Thymus (tissue), 11 donors: Measurements from ENCODE around the gene NEURL2. TPM values are rescaled to one million over a fixed set of nuclear protein-coding genes. Genes with fewer than 3 reads are reported as not detected.

Source experiments
- DNase-seq, 9 donors: peaks; one replicate each; pipeline ENCODE4 v3.0.0-alpha.2; 2013; ENCODE audit warnings: low spot score in 9 of 9, low read depth in 6 of 9, missing footprints in 1 of 9
- H3K27ac ChIP-seq, 2 donors: one replicate each; pipeline ENCODE4 v1.5.1; 2013; ENCODE audit warnings: control low read depth in 1 of 2, low read depth in 1 of 2, low read length in 1 of 2, mild to moderate bottlenecking in 1 of 2, moderate library complexity in 1 of 2
- H3K27me3 ChIP-seq, 2 donors: one replicate each; pipeline ENCODE4 v1.5.1; 2013; ENCODE audit warnings: low read length in 1 of 2; ENCODE audit not compliant: control insufficient read depth in 2 of 2, insufficient read depth in 1 of 2
- H3K36me3 ChIP-seq, 2 donors: one replicate each; pipeline ENCODE4 v1.5.1; 2013; ENCODE audit warnings: low read length in 1 of 2, mild to moderate bottlenecking in 1 of 2, moderate library complexity in 1 of 2; ENCODE audit not compliant: control insufficient read depth in 2 of 2, insufficient read depth in 2 of 2
- H3K4me1 ChIP-seq, 2 donors: one replicate each; pipeline ENCODE4 v1.5.1; 2013; ENCODE audit warnings: low read length in 2 of 2; ENCODE audit not compliant: control insufficient read depth in 2 of 2, insufficient read depth in 2 of 2
- H3K4me3 ChIP-seq, 2 donors: one replicate each; pipeline ENCODE4 v1.5.1; 2013; ENCODE audit warnings: low read length in 2 of 2, control low read depth in 1 of 2, mild to moderate bottlenecking in 1 of 2
- H3K9me3 ChIP-seq, 2 donors: one replicate each; pipeline ENCODE4 v1.5.1; 2013; ENCODE audit warnings: low read length in 1 of 2, mild to moderate bottlenecking in 1 of 2; ENCODE audit not compliant: control insufficient read depth in 2 of 2, insufficient read depth in 1 of 2
- WGBS: extraction: QIAGEN DNeasy Blood & Tissue Kit; methylation state at CpG from one replicate; pipeline ENCODE4 v1.1.7; 2013; 5-methylcytosine and 5-hydroxymethylcytosine counted together
- polyA plus RNA-seq: library from polyadenylated mRNA; stranded (reverse); fragments of 200-250 nt; gene quantifications from one replicate; pipeline ENCODE4 v1.2.3, GENCODE V29; 2013
- total RNA-seq: library from RNA; stranded (reverse); fragments of 120-200 nt; gene quantifications from one replicate; pipeline ENCODE4 v1.2.4, GENCODE V29; 2013
- donor health status: healthy.

NEURL2 gene
- total and polyA plus RNA-seq, 2 donors: 8.1 to 51.4 TPM

DNA sequence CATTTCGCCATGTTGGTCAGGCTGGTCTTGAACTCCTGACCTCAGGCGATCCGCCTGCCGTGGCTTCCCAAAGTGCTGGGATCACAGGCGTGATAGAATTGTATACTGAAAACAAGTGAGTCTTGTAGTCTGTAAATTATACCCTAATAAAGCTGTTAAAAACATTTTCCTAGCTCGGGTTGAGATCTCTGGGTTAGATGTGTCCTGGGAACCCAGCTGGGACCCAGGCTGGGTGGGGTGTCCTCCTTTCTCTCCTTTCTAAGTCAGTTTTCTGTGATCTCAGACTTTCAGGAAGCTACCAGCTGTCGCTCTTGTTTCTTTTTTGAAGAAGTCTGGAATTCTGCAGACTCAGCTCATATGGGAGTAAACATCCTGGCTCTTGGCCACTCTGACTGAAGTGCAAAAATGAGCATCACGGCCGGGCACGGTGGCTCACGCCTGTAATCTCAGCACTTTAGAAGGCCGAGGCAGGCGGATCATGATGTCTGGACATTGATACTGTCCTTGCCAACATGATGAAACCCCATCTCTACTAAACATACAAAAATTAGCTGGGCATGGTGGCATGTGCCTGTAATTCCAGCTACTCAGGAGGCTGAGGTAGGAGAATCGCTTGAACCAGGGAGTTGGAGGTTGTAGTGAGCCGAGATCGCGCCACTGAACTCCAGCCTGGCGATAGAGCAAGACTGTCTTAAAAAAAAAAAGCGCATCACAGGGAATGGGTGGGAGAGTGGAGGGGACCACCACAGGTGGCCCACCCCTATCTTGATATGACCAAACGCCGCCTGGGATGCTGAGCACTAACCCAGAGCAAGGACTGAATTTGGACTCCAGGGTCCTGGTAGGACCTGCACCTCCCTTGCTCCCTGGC, 33.6 kb upstream of the NEURL2 start:
- DNase-seq: no peak
- peak overlapping the region; percentile 52 to 60 for H3K27ac ChIP-seq
- H3K27me3 ChIP-seq: peaks cover 0 to 6% of the 10 kb centered on the region in 2 donors
- peaks cover 0 to 5% of the 10 kb centered on the region in 2 donors for H3K4me1 ChIP-seq
- H3K36me3 ChIP-seq: no peaks in the 10 kb centered on the region
- no peak overlapping the region for H3K4me3 ChIP-seq
- no peaks in the 10 kb centered on the region for H3K9me3 ChIP-seq
- 73% methylated on average over 21 of the region's 21 CpGs for WGBS

GRCh38 chr20:45921337-45922189, 30.6 kb upstream of the NEURL2 start:
- H3K27ac ChIP-seq: no peak overlapping the region

DNA sequence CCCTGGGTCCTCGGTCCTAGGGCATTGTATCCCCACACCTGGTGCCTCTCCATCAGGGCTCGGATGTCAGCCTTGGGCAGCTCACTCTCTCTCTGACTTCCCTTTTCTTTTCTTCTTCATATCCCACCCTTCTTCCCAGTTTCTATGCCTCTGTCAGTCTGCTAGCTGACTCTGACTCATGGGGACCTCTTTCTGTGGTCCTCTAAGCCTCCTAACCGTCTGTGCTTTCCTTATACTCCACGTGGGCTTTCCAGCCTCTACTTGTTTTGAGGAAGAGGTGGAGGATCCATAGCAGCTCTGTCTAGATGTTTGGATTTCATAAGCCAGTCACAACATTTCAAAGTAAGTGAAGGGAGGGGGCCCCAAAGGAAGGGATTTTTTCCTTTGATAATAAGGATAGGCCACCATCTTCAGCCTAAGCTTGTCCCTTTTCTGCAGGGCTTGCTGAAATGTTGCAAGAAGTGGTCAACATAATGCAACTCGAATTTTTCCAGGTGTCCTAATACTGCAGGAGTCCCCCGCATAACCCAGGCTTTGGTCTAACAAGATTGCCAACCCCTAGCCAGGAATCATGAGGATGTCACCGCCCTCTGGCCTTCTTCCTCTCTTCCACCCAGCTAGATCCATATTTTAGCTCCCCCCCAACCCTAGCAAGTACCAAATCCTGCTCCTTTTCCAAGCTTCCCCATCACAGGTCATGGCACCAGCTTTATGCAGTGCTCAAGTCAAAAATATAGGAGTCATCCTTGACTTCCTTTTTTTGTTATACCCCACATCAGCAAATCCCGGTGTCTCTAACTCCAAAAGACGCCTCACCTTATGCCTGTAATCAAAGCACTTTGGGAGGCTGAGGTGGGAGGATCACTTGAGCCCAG, 29.7 kb upstream of the NEURL2 start:
- no peak for DNase-seq
- Histone ChIP-seq H3K4me1 (peaks cover 0 to 7% of the 10 kb centered on the region in 2 donors), H3K36me3 (no peaks in the 10 kb centered on the region), H3K27ac (peak overlapping the region; percentile 31 to 40), H3K9me3 (no peaks in the 10 kb centered on the region), H3K27me3 (peaks cover 0 to 6% of the 10 kb centered on the region in 2 donors), H3K4me3 (peak overlapping the region in 1 of 2 donors; percentile 32)
- 82% methylated on average over 9 of the region's 9 CpGs for WGBS

More at GRCh38 chr20:45921337-45922189, 30.6 kb upstream of the NEURL2 start:
- peaks cover 0 to 6% of the 10 kb centered on the region in 2 donors for H3K27me3 ChIP-seq
- no peaks in the 10 kb centered on the region for H3K9me3 ChIP-seq
- DNase-seq: no peak
- H3K4me1 ChIP-seq: peaks cover 0 to 7% of the 10 kb centered on the region in 2 donors
- H3K4me3 ChIP-seq: no peak overlapping the region
- 93% methylated on average over 11 of the region's 11 CpGs for WGBS
- H3K36me3 ChIP-seq: no peaks in the 10 kb centered on the region

DNA sequence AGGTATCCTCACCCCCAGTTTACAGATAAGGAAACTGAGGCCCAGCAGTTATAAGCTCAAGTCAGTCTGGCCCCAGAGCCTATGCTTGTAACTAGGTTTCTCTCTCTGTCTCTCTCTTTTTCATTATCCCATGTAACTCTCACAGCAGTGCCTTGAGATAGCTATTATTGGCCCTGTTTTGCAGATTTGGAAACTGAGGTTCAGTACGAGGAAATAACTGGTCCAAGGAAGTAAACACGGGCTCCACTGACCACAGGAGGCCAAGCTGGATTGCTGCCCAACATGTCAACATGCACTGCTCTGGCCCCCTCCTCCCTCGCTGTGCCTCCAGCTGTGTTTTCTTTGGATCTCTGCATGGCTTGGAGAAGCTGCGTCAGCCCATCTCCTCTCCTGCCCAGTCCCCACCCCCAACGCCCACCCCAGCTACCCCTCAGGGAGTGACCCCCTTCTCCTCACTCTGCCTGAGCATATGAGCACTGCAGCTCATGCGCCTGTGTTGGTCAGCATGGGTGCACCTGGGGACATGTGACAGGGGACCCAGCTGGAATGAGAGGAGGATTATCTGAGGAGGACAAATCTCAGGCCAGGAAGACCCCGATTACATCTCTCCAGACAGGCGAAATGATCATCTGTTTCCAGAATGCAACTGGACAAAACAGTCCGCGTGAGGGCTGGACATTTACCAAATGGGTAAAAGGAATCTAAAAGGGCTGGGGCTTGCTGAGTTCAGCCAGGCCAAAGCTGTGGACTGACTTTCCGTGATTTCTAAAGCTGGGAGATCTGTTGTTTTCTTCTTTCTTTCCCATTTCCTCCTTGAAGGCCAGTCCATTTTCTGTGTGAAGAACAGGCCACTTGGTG, 28.8 kb upstream of the NEURL2 start:
- H3K4me3 ChIP-seq: peak overlapping the region in 1 of 2 donors; percentile 32
- 86% methylated on average over 11 of the region's 11 CpGs for WGBS
- H3K9me3 ChIP-seq: no peaks in the 10 kb centered on the region
- H3K27me3 ChIP-seq: peaks cover 0 to 3% of the 10 kb centered on the region in 2 donors
- peak overlapping the region; percentile 55 to 64 for H3K27ac ChIP-seq
- H3K4me1 ChIP-seq: peaks cover 0 to 4% of the 10 kb centered on the region in 2 donors
- H3K36me3 ChIP-seq: no peaks in the 10 kb centered on the region
- DNase-seq: no peak

GRCh38 chr20:45918779-45919537, 27.9 kb upstream of the NEURL2 start:
- 96% methylated on average over 12 of the region's 12 CpGs for WGBS
- H3K27ac ChIP-seq: peak overlapping the region in 1 of 2 donors; percentile 55
- no peaks in the 10 kb centered on the region for H3K9me3 ChIP-seq
- H3K4me3 ChIP-seq: no peak overlapping the region
- peaks cover 0 to 4% of the 10 kb centered on the region in 2 donors for H3K4me1 ChIP-seq
- H3K27me3 ChIP-seq: peaks cover 0 to 6% of the 10 kb centered on the region in 2 donors
- no peak for DNase-seq
- no peaks in the 10 kb centered on the region for H3K36me3 ChIP-seq

GRCh38 chr20:45918182-45918737, 27.3 kb upstream of the NEURL2 start:
- Histone ChIP-seq H3K4me1 (peaks cover 0 to 4% of the 10 kb centered on the region in 2 donors), H3K36me3 (no peaks in the 10 kb centered on the region), H3K9me3 (no peaks in the 10 kb centered on the region), H3K27me3 (peaks cover 0 to 12% of the 10 kb centered on the region in 2 donors), H3K27ac (peak overlapping the region; percentile 7 to 25), H3K4me3 (no peak overlapping the region)
- DNase-seq: no peak
- 94% methylated on average over 5 of the region's 5 CpGs for WGBS

- H3K4me3 ChIP-seq: no peak overlapping the region
- H3K27ac ChIP-seq: no peak overlapping the region
- H3K27me3 ChIP-seq: peaks cover 2 to 17% of the 10 kb centered on the region in 2 donors
- H3K9me3 ChIP-seq: no peaks in the 10 kb centered on the region
- no peaks in the 10 kb centered on the region for H3K36me3 ChIP-seq
- WGBS: 92% methylated on average over 5 of the region's 5 CpGs
- H3K4me1 ChIP-seq: peaks cover 0 to 4% of the 10 kb centered on the region in 2 donors
- no peak for DNase-seq
Observed at GRCh38 chr20:45917790-45918141, 26.8 kb upstream of the NEURL2 start.
